HCT116 (cell line): ENCODE results near the gene DDX47. TPM values are rescaled to one million over a fixed set of nuclear protein-coding genes. Genes with fewer than 3 reads are reported as not detected.

Source experiments
- ATAC-seq: fragments of 200-7000 bp; cut with Tn5 transposase; 2 replicates; pipeline ENCODE4 v1.9.1; 2020; ENCODE audit warnings: mild to moderate bottlenecking, moderate library complexity
- BruUV-seq: library from RNA; stranded (reverse); fragments of 400-500 nt; replicated peaks from 2 replicates; lab custom pipeline; 2021; lab: Mats Ljungman, UMichigan
- CTCF ChIA-PET: fragments of 300-600 bp; sonication (Branson Sonifier 250); formaldehyde crosslinking; loops from one replicate; lab custom pipeline; 2021; ENCODE audit warnings: antibody characterized with exemption; lab: Charles Lee
- POLR2A ChIA-PET: fragments of 300-600, 350-600 bp; sonication (Branson Sonifier 250); formaldehyde crosslinking; loops from one replicate; lab custom pipeline; 2021; ENCODE audit warnings: antibody characterized with exemption; lab: Charles Lee
- RAD21 ChIA-PET, 2 experiments: fragments of 300-600 bp; sonication (Branson Sonifier 250); formaldehyde crosslinking; loops; one replicate each; lab custom pipeline; 2023; ENCODE audit warnings: low total read pairs in 2 of 2; ENCODE audit not compliant: uncharacterized antibody in 2 of 2, unreplicated experiment in 2 of 2, low non-redundant PET in 1 of 2; lab: Charles Lee
- DNase-seq: peaks from one replicate; pipeline ENCODE4 v3.0.0-alpha.2; 2010; ENCODE audit warnings: low read depth, low spot score
- H2AFZ ChIP-seq: fragments of 200-600 bp; shearing (Covaris generic), sonication (generic); 2 replicates; pipeline ENCODE4 v1.6.1; 2017; ENCODE audit warnings: low read depth, mixed run types, mixed read lengths, antibody characterized with exemption, low read length; ENCODE audit not compliant: poor library complexity, severe bottlenecking
- H3K27ac ChIP-seq: 2 replicates; pipeline ENCODE4 v1.5.1; 2012; ENCODE audit warnings: low read depth, low read length
- H3K27me3 ChIP-seq: fragments of 200-600 bp; sonication (generic); 2 replicates; pipeline ENCODE4 v1.6.1; 2016; ENCODE audit warnings: mixed run types, low read length, mixed read lengths; ENCODE audit not compliant: insufficient read depth
- H3K36me3 ChIP-seq, 2 experiments: fragments of 200-500 bp in 1 of 2; fragments of 200-600 bp in 1 of 2; sonication (Bioruptor generic) in 1 of 2; sonication (generic) in 1 of 2; 2 replicates each; pipeline versions ENCODE4 v1.5.1 to v1.6.1; 2014 to 2016; ENCODE audit warnings: low read length in 2 of 2, inconsistent platforms in 1 of 2, mixed read lengths in 1 of 2, mixed run types in 1 of 2; ENCODE audit not compliant: insufficient read depth in 2 of 2, control insufficient read depth in 1 of 2
- H3K4me1 ChIP-seq, 2 experiments: fragments of 200-600 bp in 1 of 2; sonication (generic) in 1 of 2; 2 replicates each; pipeline versions ENCODE4 v1.5.1 to v1.6.1; 2012 to 2017; ENCODE audit warnings: low read length in 2 of 2, inconsistent platforms in 1 of 2, mild to moderate bottlenecking in 1 of 2, mixed read lengths in 1 of 2, mixed run types in 1 of 2, moderate library complexity in 1 of 2; ENCODE audit not compliant: insufficient read depth in 2 of 2, control insufficient read depth in 1 of 2
- H3K4me2 ChIP-seq: fragments of 200-600 bp; sonication (generic); 2 replicates; pipeline ENCODE4 v1.6.1; 2017; ENCODE audit warnings: mixed run types, low read length, mixed read lengths
- H3K4me3 ChIP-seq, 2 experiments: fragments of 200-600 bp in 1 of 2; sonication (generic) in 1 of 2; replicated peaks in 1 of 2; 2 replicates each; pipeline ENCODE4 v1.5.1; 2011 to 2016; ENCODE audit warnings: low read length in 2 of 2, control low read depth in 1 of 2, low read depth in 1 of 2, mild to moderate bottlenecking in 1 of 2, mixed read lengths in 1 of 2, mixed run types in 1 of 2
- H3K79me2 ChIP-seq: fragments of 200-600 bp; sonication (generic); 2 replicates; pipeline ENCODE4 v1.6.1; 2017; ENCODE audit warnings: mild to moderate bottlenecking, mixed run types, low read length, moderate library complexity, mixed read lengths; ENCODE audit not compliant: insufficient read depth
- H3K9ac ChIP-seq: fragments of 200-600 bp; sonication (generic); 2 replicates; pipeline ENCODE4 v1.6.1; 2016; ENCODE audit warnings: low read length, mixed read lengths
- H3K9me2 ChIP-seq: fragments of 200-600 bp; sonication (generic), shearing (Covaris generic); 2 replicates; pipeline ENCODE4 v1.6.1; 2017; ENCODE audit warnings: mixed run types, mild to moderate bottlenecking, moderate library complexity; ENCODE audit not compliant: insufficient read depth
- H3K9me3 ChIP-seq, 2 experiments: fragments of 200-500 bp in 1 of 2; fragments of 200-600 bp in 1 of 2; sonication (Bioruptor generic) in 1 of 2; sonication (generic) in 1 of 2; 2 replicates each; pipeline ENCODE4 v1.6.1; 2014 to 2017; ENCODE audit warnings: low read length in 2 of 2, mixed read lengths in 2 of 2, inconsistent platforms in 1 of 2, low read depth in 1 of 2, mild to moderate bottlenecking in 1 of 2, mixed run types in 1 of 2, moderate library complexity in 1 of 2; ENCODE audit not compliant: control insufficient read depth in 1 of 2, insufficient read depth in 1 of 2
- H4K20me1 ChIP-seq: fragments of 200-600 bp; sonication (generic), shearing (Covaris generic); 2 replicates; pipeline ENCODE4 v1.6.1; 2017; ENCODE audit warnings: mixed run types, mild to moderate bottlenecking, moderate library complexity; ENCODE audit not compliant: insufficient read depth
- CEBPB ChIP-seq: IDR thresholded peaks from 2 replicates; pipeline ENCODE4 v1.6.1; 2012; ENCODE audit warnings: low read depth
- CTCF ChIP-seq, 3 experiments: fragments of 200-600 bp in 1 of 3; sonication (generic) in 1 of 3; IDR thresholded peaks in 2 of 3; conservative IDR thresholded peaks in 1 of 3; 2 replicates each; pipeline ENCODE4 v1.5.1; 2012 to 2017; ENCODE audit warnings: low read depth in 2 of 3, low read length in 2 of 3, antibody characterized with exemption in 1 of 3, borderline replicate concordance in 1 of 3, control low read depth in 1 of 3, mild to moderate bottlenecking in 1 of 3, mixed read lengths in 1 of 3, mixed run types in 1 of 3, moderate library complexity in 1 of 3; ENCODE audit not compliant: insufficient read depth in 1 of 3
- EGR1 ChIP-seq: IDR thresholded peaks from 2 replicates; pipeline ENCODE4 v1.6.1; 2012; ENCODE audit warnings: low read depth
- EZH2 ChIP-seq: fragments of 200-600 bp; sonication (generic); IDR thresholded peaks from 2 replicates; pipeline ENCODE4 v1.6.1; 2017; ENCODE audit warnings: antibody characterized with exemption, mixed run types
- EZH2phosphoT487 ChIP-seq: fragments of 200-600 bp; IDR thresholded peaks from 2 replicates; pipeline ENCODE4 v1.6.1; 2018; ENCODE audit warnings: antibody characterized with exemption, borderline replicate concordance
- FOSL1 ChIP-seq: IDR thresholded peaks from 2 replicates; pipeline ENCODE4 v1.6.1; 2012; ENCODE audit warnings: low read depth
- JUND ChIP-seq: IDR thresholded peaks from 2 replicates; pipeline ENCODE4 v1.6.1; 2012
- MAX ChIP-seq: IDR thresholded peaks from 2 replicates; pipeline ENCODE4 v1.6.1; 2012
- POLR2A ChIP-seq: IDR thresholded peaks from 2 replicates; pipeline ENCODE4 v1.7.0; 2011; ENCODE audit warnings: borderline replicate concordance; ENCODE audit not compliant: insufficient read depth, insufficient read length; ENCODE audit errors: extremely low read depth
- RAD21 ChIP-seq: IDR thresholded peaks from 2 replicates; pipeline ENCODE4 v1.6.1; 2012; ENCODE audit warnings: low read depth, mild to moderate bottlenecking
- SP1 ChIP-seq: IDR thresholded peaks from 2 replicates; pipeline ENCODE4 v1.6.1; 2012; ENCODE audit warnings: low read depth
- SRF ChIP-seq: IDR thresholded peaks from 2 replicates; pipeline ENCODE4 v1.6.1; 2012; ENCODE audit warnings: low read depth
- TCF7L2 ChIP-seq: IDR thresholded peaks from 2 replicates; pipeline ENCODE4 v1.7.0; 2011; ENCODE audit warnings: borderline replicate concordance, inconsistent platforms; ENCODE audit not compliant: insufficient read depth, insufficient read length; ENCODE audit errors: extremely low read depth
- YY1 ChIP-seq: IDR thresholded peaks from 2 replicates; pipeline ENCODE4 v1.6.1; 2011; ENCODE audit warnings: low read length, low read depth, moderate library complexity, mild to moderate bottlenecking; ENCODE audit not compliant: insufficient replicate concordance; ENCODE audit errors: extremely low read depth
- ZBTB33 ChIP-seq: IDR thresholded peaks from 2 replicates; pipeline ENCODE4 v1.6.1; 2011; ENCODE audit warnings: mild to moderate bottlenecking, low read length, moderate library complexity; ENCODE audit not compliant: insufficient replicate concordance; ENCODE audit errors: extremely low read depth
- ZNF274 ChIP-seq: fragments of 200-500 bp; sonication (Bioruptor generic); IDR thresholded peaks from 2 replicates; pipeline ENCODE4 v1.6.1; 2014; ENCODE audit warnings: mild to moderate bottlenecking, low read depth, low read length, inconsistent platforms
- intact Hi-C: fragments of 100-400 bp; cut with micrococcal nuclease; formaldehyde crosslinking; loops from 2 replicates; pipeline ENCODE4 v1.10.0; 2022
- total RNA-seq: library from RNA; stranded (reverse); gene quantifications from one replicate; pipeline ENCODE4 v1.2.1, GENCODE V29; 2021; ENCODE audit not compliant: unreplicated experiment

DDX47 gene
- total RNA-seq, 1 experiment from 2014 or later: 103 TPM

- POLR2A ChIA-PET: no interaction called here
- BruUV-seq: no TSS peak
These were observed 42.9 kb upstream of the DDX47 start for GRCh38 chr12:12770262-12770661.

GRCh38 chr12:12774791-12775190 lies 38.4 kb upstream of the DDX47 start:
- ChIA-PET RAD21 (no interaction called here), POLR2A (no interaction called here), CTCF (no interaction called here)
- no peak overlapping the region for H3K9ac ChIP-seq
- no peak for ATAC-seq
- no peaks in the 10 kb centered on the region for H4K20me1 ChIP-seq
- BruUV-seq: no TSS peak
- H3K4me2 ChIP-seq: no peak overlapping the region
- no peak overlapping the region for H3K27ac ChIP-seq
- no peaks in the 10 kb centered on the region for H3K9me2 ChIP-seq
- no peaks in the 10 kb centered on the region for H3K27me3 ChIP-seq
- DNase-seq: no peak
- H3K4me1 ChIP-seq: peaks cover 11 to 12% of the 10 kb centered on the region in 2 experiments; a peak in 3 of 4 replicates
- intact Hi-C loops: no loop called here
- no peaks in the 10 kb centered on the region for H3K9me3 ChIP-seq
- H3K79me2 ChIP-seq: no peaks in the 10 kb centered on the region
- H3K4me3 ChIP-seq: no peak overlapping the region
- H3K36me3 ChIP-seq: no peaks in the 10 kb centered on the region
- no peak overlapping the region for H2AFZ ChIP-seq
- no peak for TF ChIP-seq TCF7L2
- TF ChIP-seq JUND: no peak
- TF ChIP-seq EZH2phosphoT487: no peak
- TF ChIP-seq POLR2A: no peak
- no peak for TF ChIP-seq ZNF274
- no peak for TF ChIP-seq CEBPB
- TF ChIP-seq YY1: no peak
- TF ChIP-seq FOSL1: no peak
- no peak for TF ChIP-seq CTCF (IDR thresholded peaks at IDR 0.05 in 2 of 3, conservative IDR thresholded peaks at IDR 0.05 in 1 of 3; ENCODE audit: borderline replicate concordance in 1 of 3, insufficient read depth in 1 of 3, low read depth in 2 of 3, low read length in 2 of 3)
- no peak for TF ChIP-seq SRF
- TF ChIP-seq RAD21: no peak
- no peak for TF ChIP-seq MAX
- no peak for TF ChIP-seq EGR1

More at GRCh38 chr12:12770262-12770661, 42.9 kb upstream of the DDX47 start:
- ChIA-PET RAD21 (no interaction called here), CTCF (no interaction called here)
- no peaks in the 10 kb centered on the region for H4K20me1 ChIP-seq
- TF ChIP-seq SRF (no peak), FOSL1 (no peak), TCF7L2 (no peak), EZH2 (no peak), CEBPB (no peak), SP1 (no peak), ZBTB33 (no peak)
- TF ChIP-seq, all 23 proteins: peak for 0
- Histone ChIP-seq H3K9me3 (no peaks in the 10 kb centered on the region), H3K4me3 (no peak overlapping the region), H3K27ac (no peak overlapping the region), H2AFZ (no peak overlapping the region), H3K9me2 (no peaks in the 10 kb centered on the region), H3K4me2 (no peak overlapping the region), H3K4me1 (no peaks in the 10 kb centered on the region), H3K27me3 (no peaks in the 10 kb centered on the region), H3K79me2 (no peaks in the 10 kb centered on the region), H3K9ac (no peak overlapping the region), H3K36me3 (no peaks in the 10 kb centered on the region)
- DNase-seq (no peak), ATAC-seq (no peak)
- intact Hi-C loops: no loop called here
